CD4-positive, alpha-beta T cell treated with Interleukin-15 for 1 hour (primary cell): ENCODE measurements around the gene RBFOX1.

Experiments
- DNase-seq: peaks from one replicate; pipeline ENCODE4 v3.0.0-alpha.2; 2020

The RBFOX1 gene

DNA sequence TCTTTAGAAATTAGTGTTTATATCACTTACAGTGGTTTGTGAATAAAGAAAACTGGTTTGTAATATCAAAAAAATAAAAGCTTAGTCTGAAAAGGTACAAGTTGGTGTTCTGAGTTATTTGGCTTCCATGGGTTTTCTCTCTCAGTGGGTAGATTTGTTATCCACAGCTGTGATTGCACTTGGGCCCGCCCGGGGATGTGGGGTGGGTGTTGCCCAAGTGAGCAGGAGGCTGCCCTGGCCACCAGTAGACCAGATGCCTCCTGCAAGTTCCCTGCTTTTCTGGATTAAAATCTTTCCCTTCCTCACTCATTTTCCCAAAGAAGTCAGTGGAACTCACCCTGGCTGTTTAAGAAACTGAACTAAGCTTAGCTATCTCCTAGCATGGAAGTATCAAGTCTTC, 380.6 kb downstream of the RBFOX1 start:
- no peak for DNase-seq

DNA sequence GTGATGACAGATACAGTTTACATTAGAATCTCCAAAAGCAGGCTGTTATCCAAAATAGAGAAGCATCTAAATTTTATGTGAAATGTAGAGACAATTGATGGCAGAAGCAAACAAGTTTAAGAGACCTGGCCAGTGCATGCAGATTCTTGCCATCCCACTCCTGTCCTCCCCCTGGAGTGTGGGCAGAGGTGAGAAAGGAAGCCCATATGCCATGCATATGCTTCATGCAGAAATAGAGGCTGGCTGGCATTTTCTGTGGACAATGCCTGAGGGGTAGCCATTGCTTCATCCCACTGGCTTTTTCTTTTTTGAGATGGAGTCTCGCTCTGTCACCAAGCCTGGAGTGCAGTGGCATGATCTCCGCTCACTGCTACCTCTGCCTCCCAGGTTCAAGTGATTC, 382.1 kb downstream of the RBFOX1 start:
- DNase-seq, result no peak

DNA sequence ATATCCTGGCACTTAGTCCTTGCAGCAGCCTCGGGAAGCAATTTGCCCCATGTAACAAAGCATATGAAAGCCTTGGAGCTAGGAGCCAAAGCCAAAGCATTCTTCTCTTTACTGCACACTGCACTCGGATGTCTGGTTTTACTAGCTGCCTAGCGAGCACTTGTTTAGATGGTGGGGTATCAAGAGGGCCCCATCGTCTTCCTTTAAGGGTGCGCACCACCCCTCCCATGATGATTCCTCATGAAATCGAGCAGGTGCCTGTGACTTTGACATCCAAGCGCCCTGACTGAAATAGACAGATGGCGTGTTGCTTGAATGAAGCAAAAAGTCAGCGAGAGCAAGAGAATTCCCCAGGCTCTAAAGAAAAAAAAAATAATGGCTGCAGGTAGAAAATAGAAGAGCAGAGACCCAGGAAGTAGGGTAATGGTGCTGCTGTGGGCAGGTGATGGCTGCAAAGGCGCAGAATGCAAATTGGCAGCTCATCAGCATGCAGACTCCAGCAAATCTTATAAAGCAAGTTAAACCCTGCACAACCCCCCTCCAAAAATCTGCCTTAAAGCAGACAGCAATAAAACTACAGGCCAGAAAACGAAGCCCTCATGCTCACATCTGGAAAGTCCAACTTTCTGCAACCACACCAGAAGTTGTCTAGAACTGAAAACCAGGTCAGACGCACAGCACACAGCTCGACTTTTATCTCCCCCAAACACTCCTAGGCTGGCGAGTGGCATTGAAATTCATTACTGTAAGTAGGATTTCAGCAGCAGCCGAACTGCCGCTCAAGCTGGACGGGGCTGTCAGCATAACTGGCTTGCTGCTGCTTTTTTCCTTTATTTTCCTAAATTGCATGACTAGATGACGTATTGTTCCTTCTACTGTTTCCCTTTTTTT, 384.3 kb downstream of the RBFOX1 start:
- no peak for DNase-seq

DNA sequence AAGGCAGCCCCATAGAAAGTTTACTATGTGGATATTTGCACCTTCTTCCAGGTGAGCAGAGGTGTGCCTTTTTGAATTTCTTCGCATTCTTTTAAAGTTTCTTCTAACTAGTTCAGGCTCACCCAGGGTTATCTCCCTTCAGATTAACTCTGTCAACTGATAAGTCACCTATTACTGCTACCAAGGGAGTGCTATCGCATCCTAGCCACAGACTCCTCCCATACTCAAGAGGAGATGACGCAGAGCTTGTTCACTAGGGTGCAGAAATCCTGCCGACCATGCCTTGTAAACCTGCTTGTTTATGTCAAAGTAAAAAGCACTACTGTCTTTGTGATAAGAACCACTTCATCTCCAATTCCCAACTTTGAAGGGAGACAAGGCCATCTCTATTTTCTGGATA, 390.1 kb downstream of the RBFOX1 start:
- DNase-seq, result no peak

DNA sequence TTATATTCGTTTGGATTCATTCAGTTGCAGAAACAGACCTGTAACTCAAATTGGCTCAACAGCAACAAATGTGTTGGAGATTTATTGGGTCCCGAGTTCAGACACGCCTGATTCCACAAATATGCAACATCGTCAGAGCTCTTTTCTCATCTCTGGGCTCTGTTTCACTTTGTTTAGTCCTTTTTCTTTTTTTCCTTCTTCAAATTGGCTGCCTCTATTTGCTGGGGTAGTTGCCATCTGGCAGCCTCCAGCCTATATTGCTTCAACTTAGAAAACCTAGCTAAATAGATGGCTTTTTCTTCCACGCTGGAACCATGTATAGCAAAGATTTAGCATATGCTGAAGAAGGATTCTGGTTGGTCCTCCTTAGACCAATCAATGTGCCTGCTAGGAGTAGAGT, 398.5 kb downstream of the RBFOX1 start:
- DNase-seq, result no peak

DNA sequence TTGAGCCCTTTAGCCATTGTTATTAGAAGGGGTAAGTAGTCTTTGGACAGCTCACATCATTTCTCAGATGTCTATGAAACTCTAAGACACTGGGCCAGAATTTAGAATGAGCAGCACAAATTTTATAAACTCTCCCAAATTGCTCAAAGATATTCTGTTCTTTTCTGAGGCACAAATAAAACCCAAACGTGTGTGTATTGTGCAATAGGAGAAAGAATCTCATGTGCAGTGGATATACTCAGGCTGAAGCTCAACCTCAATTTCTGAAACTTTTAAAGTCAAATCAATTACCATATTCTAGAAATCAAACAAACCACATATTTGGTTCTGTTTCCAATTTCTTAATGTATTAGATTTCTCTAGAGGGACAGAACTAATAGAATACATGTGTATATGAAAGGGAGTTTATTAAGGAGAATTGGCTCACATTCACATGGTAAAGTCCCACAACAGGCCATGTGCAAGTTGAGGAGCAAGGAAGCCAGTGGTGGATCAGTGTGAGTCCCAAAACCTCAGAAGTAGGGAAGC, 403.6 kb downstream of the RBFOX1 start:
- no peak for DNase-seq

DNA sequence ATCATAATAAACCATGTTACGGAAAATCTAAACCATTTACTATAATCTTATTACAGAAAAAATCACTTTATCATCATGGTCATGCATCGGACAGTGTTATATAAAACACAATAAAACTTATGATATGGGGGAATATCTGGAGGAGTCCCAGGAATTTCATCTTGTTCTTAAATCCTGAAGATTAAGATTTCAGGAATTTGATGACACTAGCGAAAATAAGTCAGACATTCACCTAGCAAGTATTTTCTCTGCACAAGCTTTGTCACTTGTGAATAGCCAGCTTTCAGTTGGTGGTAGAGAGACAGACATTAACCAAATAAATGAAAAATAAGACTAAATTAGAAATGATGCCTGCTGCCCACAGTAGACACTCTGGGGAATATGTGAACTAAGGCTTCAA, 410.0 kb downstream of the RBFOX1 start:
- no peak for DNase-seq

DNA sequence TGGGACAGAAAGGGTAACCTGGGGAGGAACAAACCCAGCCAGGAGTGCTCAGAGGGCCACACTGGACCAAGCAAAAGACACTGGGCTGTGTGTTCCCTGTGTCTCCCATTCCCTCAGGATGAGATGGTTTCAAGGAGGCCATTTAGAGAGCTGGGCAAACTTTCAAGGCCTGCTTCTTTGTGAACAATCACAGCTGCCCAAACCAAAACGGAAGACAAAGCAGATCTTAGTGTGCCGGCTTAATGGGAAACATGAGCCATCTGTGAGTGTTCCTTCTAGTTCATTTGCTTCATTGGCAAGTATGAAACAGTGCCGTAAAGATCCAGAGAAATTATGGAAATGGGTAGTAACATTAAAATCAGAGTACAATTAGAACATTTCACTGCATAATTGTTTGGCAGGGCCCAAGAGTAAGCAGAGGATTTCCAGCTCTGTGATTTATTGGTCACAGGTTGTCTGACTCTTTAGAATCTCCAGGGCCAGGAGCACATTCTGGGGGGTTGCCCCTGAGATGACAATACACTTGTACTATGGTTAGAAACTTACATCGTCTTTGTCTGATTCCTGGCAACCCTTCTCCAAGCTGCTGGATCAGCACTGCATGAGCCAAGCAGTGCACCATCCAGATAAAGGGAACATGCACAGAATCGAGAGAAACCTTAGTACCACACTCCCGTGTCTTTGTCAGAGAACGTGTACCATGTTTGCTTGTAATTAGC, 412.1 kb downstream of the RBFOX1 start:
- DNase-seq, result no peak

DNA sequence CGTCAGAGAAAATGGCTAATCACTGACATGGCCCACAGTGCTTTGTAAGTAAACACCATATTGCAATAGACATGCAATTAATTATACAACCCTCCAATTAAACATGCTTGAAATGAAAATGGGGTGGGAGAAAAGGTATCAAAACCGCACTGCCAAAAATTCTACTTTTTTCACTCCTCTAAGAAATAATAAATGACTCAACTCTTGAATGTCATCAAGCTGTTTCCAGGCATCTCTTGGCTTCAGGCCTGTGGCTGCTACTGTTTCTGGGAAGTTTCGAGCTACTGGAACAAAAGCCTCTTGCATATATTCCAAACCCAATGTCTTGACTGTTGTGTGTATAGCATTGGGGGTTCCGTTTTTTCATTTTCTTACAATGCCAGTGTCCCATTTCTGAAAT, 412.6 kb downstream of the RBFOX1 start:
- no peak for DNase-seq

DNA sequence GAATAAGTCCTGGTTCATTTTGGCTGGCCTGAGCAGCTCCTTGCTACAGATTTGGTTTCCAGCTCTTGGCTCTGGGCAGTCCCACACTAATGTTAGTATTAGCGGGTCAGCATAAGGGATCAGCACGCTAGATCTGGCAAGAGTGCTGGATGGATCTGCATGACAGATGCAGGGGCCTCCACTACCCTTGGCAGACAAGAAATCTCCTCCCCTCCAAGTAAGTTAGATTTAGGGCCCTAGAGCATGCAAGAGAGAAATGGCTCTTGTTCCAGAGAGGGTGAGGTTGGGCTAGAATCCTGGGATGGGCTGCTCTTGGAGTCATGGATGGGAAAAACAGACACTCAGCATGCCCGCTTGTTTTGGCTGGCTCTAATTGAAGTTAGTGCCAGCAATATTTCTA, 414.3 kb downstream of the RBFOX1 start:
- no peak for DNase-seq

DNA sequence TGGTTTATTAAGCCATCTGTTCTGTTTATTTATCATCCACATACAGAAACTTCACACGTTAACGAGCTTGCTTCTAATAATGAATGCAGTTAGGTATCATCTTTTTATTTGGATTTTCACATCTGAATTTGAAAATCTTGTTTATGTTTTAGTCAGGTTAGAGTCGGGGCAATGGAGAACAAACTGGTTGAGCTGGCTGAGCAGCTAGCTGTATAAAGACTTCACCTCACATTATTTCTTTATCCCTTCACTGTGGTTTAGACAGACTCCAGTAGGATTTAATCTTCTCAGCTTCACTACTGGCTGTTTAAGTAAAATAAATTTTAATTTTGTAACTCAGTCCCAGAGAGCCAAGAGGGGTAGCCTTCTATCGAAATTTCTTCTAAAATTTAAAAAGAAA, 415.9 kb downstream of the RBFOX1 start:
- DNase-seq, result no peak

DNA sequence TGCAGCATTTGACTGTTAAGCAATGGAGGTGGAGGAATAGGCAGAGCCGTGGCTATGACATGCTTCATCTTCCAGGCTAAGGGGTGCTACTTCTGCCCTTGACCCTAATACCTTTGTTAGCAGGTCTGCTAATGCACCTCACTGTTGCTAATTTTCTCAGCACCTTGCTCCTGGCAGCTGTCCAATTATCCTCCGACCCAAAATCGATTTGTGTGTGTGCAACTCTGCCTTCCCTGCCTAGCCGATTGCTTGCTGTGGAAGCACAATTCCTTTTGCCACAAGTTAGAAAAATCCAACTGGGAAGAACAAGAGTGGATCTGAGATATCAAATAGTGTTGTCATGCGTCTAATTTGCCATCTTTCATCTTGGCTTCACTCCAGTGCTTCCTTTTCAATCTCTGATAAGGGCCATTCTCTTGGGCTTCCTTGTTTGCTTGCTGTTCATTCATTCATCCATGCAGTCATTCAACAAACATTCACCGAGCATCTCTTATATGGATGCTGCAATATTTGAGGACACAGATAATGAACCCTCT, 422.8 kb downstream of the RBFOX1 start:
- DNase-seq, result no peak
